ENCODE results near the gene AFF3. TPM values are rescaled to one million over a fixed set of nuclear protein-coding genes. Genes with fewer than 3 reads are reported as not detected.

Gene AFF3
- total and polyA plus RNA-seq, 5 donors: 4.0 to 22.0 (median 17.8) TPM

Other genes with a start within 250 kb of the AFF3 start
- 10 to 100 TPM; 14.2 to 19.6 (median 15.0) TPM for gene LONRF2, start 179.9 kb upstream of the AFF3 start, total RNA-seq
- gene LONRF2, start 179.9 kb upstream of the AFF3 start, polyA plus RNA-seq: 5.0 TPM

Measured in right cardiac atrium (tissue), 5 donors.